ENCODE data around the gene FOXO6.

The FOXO6 gene

GRCh38 chr1:41362749-41363590 lies 1.7 kb downstream of the FOXO6 start:
- H3K4me3 ChIP-seq (replicated peaks; ENCODE audit: low read depth, low read length), result no peak overlapping the region
- no peak for TF ChIP-seq CTCF (IDR thresholded peaks at IDR 0.05; ENCODE audit: low read depth, low read length, missing control alignments)
- no peak for DNase-seq (ENCODE audit: extremely low read depth, low read depth)

DNA sequence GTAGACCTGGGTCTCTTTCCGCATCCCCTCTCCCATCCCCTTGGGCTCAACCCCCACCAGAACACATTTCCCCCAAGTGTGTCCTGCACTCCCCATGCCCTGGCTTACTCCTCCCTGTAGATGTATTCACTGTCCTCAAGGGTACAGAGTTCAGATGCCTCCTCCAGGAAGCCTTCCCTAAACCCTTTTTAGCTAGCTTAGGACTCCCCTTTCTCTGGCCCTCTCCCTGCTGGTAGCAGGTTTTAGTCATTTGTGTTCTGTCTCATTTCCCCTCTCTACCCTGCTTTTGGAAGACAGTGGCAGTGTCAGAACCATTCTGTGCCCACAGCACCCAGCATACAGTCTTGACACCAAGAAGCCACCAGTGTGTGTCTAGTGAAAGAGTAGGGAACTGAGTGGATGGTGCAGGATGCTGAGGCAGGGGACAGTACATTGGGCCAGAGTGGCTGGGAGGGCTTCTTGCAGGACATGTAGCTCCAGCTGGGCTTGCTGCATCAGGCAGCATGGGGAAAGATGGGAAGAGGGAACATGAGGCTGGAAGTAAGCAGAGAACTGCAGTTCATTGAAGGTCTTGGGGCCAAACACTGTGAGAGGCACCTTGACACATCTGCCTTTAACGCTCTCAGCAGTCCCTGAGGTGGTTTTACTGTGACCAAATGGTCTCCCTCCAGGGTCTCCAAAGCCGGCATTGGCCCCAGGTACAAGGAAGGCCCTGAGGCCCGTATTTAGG lies 2.5 kb downstream of the FOXO6 start:
- H3K4me3 ChIP-seq (replicated peaks; ENCODE audit: low read depth, low read length), result no peak overlapping the region
- TF ChIP-seq CTCF (IDR thresholded peaks at IDR 0.05; ENCODE audit: low read depth, low read length, missing control alignments), result no peak
- DNase-seq (ENCODE audit: extremely low read depth, low read depth), result no peak

DNA sequence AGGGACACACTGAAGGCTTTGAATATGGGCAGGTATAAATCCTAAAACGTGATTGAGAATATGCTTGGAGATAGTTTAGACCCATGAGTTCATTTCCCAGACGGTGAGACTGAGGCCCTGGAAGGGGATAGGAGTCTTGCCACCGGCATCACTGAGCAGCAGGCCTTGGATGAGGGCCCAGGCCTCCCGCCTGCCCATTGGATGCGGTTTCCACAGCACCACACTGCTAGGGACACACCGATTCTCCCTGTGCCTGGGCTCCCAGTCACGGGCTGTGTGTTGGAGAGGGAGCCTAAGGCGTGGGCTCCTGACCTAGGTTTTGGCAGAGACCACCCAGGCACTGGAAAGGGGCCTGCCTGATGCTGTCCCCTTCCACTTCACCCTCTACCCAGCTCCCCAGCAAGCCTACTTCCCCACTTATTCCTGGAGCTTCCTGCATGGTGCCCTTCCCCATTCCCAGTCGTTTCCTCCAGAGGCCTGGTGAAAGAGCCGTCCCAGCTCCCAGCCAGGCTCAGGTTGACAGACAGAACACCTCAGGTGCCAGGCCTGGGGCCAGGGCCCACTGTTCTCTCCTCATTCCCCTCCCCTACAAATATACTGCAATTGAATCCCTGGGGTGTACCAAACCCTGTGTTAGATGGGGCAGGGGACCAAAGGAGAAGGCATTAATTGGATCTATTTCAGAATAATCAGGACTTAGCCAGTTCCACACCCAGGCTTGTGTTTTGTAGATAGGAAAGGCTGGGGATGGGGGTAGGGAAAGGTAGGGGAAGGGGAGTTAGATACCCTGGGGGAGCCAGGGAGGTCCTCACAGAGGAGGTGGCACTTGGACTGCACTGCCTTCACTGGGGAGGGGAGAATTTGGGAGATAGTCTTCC lies 3.4 kb downstream of the FOXO6 start:
- no peak for DNase-seq (ENCODE audit: extremely low read depth, low read depth)
- no peak for TF ChIP-seq CTCF (IDR thresholded peaks at IDR 0.05; ENCODE audit: low read depth, low read length, missing control alignments)
- H3K4me3 ChIP-seq (replicated peaks; ENCODE audit: low read depth, low read length), result no peak overlapping the region

DNA sequence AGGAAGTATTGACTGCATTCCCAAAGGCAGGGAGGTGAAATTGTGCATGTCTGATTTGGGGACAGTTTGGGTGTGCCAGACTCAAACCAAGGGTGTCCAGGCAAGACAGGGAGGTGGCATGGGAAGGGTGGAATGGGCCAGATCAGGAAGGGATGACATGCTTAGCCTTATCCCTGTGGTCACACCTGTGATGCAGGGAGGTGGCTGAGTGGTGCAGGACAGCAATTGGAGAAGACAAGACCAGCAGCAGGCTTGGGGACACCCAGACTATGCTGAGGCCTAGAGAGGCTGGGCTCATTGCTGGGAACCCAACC lies 4.0 kb downstream of the FOXO6 start:
- TF ChIP-seq CTCF (IDR thresholded peaks at IDR 0.05; ENCODE audit: low read depth, low read length, missing control alignments), result no peak
- no peak overlapping the region for H3K4me3 ChIP-seq (replicated peaks; ENCODE audit: low read depth, low read length)
- DNase-seq (ENCODE audit: extremely low read depth, low read depth), result no peak

GRCh38 chr1:41365772-41366454 lies 4.7 kb downstream of the FOXO6 start:
- H3K4me3 ChIP-seq (replicated peaks; ENCODE audit: low read depth, low read length), result 0 out of 2 replicates have a peak overlapping the region, but pooled peaks have one; percentile 9
- TF ChIP-seq CTCF (IDR thresholded peaks at IDR 0.05; ENCODE audit: low read depth, low read length, missing control alignments), result no peak
- no peak for DNase-seq (ENCODE audit: extremely low read depth, low read depth)
